ENCODE data around the gene BRWD1.

DNA sequence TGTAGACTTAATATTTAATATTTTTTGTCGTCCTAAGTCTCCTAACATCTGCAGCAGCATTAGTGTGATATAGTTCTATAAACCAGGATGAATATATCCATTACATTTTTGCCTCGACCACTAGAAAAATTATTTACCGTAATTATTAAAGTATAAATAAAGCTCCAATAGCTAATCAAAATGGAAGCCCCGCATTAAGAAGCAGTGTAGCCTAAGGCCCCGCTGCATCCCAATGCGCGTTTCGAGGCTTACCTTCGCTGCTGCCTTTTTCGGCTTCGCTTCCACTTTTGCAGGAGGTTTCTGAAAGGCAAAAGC is 34.6 kb upstream of the BRWD1 start:
- TF ChIP-seq CTCF (conservative IDR thresholded peaks at IDR 0.05 in 1 of 2, IDR thresholded peaks at IDR 0.05 in 1 of 2; ENCODE audit: low read depth in 1 of 2, low read length in 2 of 2): no peak
- TF ChIP-seq EZH2 (IDR thresholded peaks at IDR 0.05; ENCODE audit: low read length, missing control alignments): no peak

All from fibroblast of lung (primary cell).